PFSK-1 (cell line): ENCODE data around the gene PLB1.

Experiments
- FOXP2 ChIP-seq: optimal IDR thresholded peaks from 2 replicates; pipeline ENCODE3; 2011; ENCODE audit warnings: borderline replicate concordance, control low read depth, inconsistent platforms; ENCODE audit not compliant: insufficient read depth; ENCODE audit errors: extremely low read length, extremely low read depth
- POLR2AphosphoS5 ChIP-seq: IDR thresholded peaks from 2 replicates; pipeline ENCODE4 v1.6.1; 2012; ENCODE audit warnings: low read depth, mild to moderate bottlenecking, control low read depth, low read length, moderate library complexity
- REST ChIP-seq, 2 experiments: IDR thresholded peaks; 2 replicates each; pipeline versions ENCODE4 v1.6.1 to v1.8.0; 2011 to 2012; ENCODE audit warnings: low read depth in 2 of 2, low read length in 2 of 2, control low read depth in 1 of 2, inconsistent platforms in 1 of 2, mild to moderate bottlenecking in 1 of 2, moderate library complexity in 1 of 2; ENCODE audit not compliant: insufficient read depth in 1 of 2
- SIN3A ChIP-seq: IDR thresholded peaks from 2 replicates; pipeline ENCODE4 v1.6.1; 2012; ENCODE audit warnings: mild to moderate bottlenecking, low read length, moderate library complexity, borderline replicate concordance; ENCODE audit not compliant: insufficient read depth
- TAF1 ChIP-seq: IDR thresholded peaks from 2 replicates; pipeline ENCODE4 v1.6.1; 2012; ENCODE audit warnings: low read length, control low read depth, borderline replicate concordance; ENCODE audit not compliant: insufficient read depth

PLB1 gene

GRCh38 chr2:28602136-28602660, 106.3 kb downstream of the PLB1 start:
- TF ChIP-seq REST (IDR thresholded peaks at IDR 0.05; ENCODE audit: insufficient read depth in 1 of 2, low read depth in 2 of 2, low read length in 2 of 2) (no peak), TAF1 (no peak)

- TF ChIP-seq FOXP2 = no peak
- no peak for TF ChIP-seq SIN3A
- no peak for TF ChIP-seq REST (IDR thresholded peaks at IDR 0.05; ENCODE audit: insufficient read depth in 1 of 2, low read depth in 2 of 2, low read length in 2 of 2)
These were observed 107.1 kb downstream of the PLB1 start for GRCh38 chr2:28602751-28603639.

DNA sequence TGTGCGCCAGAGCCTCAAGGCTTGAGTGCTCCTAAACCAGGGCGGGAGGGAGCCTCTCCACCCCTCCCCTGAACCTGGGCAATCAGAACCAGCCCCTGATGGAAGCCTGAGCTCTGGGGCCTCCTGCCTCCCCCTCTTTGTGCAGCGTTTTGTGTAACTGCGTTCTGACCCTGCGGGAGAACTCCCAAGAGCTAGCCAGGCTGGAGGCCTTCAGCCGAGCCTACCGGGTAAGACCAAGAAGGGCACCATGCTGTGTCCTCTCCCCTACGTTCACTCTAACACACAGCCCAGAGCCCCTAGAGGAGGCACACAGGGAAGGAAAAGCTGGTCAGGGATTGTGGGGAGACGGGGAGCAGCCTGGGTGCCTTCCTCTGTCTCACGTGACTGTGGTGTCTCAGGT, 108.0 kb downstream of the PLB1 start:
- TF ChIP-seq FOXP2 (no peak), SIN3A (no peak), POLR2AphosphoS5 (no peak), REST (IDR thresholded peaks at IDR 0.05; ENCODE audit: insufficient read depth in 1 of 2, low read depth in 2 of 2, low read length in 2 of 2) (no peak), TAF1 (no peak)

- TF ChIP-seq SIN3A (no peak), REST (IDR thresholded peaks at IDR 0.05; ENCODE audit: insufficient read depth in 1 of 2, low read depth in 2 of 2, low read length in 2 of 2) (no peak), FOXP2 (no peak), POLR2AphosphoS5 (no peak), TAF1 (no peak)
These were observed 108.5 kb downstream of the PLB1 start for GRCh38 chr2:28604284-28604843.
